ENCODE measurements around the gene SLC17A2.

SLC17A2 gene

DNA sequence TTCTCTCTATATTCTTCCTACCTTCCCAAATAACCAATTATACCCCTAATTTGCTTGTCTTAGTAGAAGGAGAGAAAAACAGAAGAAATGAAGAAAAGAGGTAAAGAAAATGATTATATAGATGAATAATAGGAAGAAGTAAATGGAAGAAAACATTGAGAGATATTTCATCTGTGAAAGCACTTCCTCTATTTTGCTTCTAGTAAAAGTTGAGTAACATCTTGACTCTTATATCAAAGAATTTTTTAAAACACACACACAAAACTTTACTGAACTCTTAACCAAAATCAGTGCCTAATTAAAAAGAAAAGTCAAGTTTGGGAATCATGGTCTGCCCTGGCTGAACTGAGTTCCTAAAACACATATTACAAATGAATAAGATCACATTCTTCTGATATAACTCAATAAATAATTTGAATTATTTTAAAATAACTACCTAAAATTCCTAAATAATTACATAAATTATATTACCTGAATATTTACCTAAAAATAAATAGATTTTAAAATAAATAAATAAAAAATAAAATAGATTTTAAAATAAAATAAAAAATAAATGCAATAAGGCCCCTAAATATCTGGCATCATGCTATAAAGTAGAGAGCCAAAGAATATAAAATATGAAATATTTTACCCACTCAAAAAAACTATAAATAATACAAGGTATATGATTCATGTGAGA lies 8.8 kb downstream of the SLC17A2 start:
- no peak overlapping the region for H3K4me3 ChIP-seq
- DNase-seq (ENCODE audit: low spot score in 2 of 2), result no peak
- H3K36me3 ChIP-seq (replicated peaks), result no peaks in the 10 kb centered on the region
- H3K9me3 ChIP-seq, result no peaks in the 10 kb centered on the region
- no peaks in the 10 kb centered on the region for H3K27me3 ChIP-seq (ENCODE audit: low read depth)
- in situ Hi-C loops (cut with MboI; ENCODE audit: low sequenced_read_pairs), result no loop called here
- H3K4me1 ChIP-seq, result no peaks in the 10 kb centered on the region

- DNase-seq (ENCODE audit: low spot score in 2 of 2), result no peak
- in situ Hi-C loops (cut with MboI; ENCODE audit: low sequenced_read_pairs), result no loop called here
- no peaks in the 10 kb centered on the region for H3K36me3 ChIP-seq (replicated peaks)
- no peaks in the 10 kb centered on the region for H3K4me1 ChIP-seq
- no peak overlapping the region for H3K4me3 ChIP-seq
- no peaks in the 10 kb centered on the region for H3K27me3 ChIP-seq (ENCODE audit: low read depth)
- no peaks in the 10 kb centered on the region for H3K9me3 ChIP-seq
Measured at GRCh38 chr6:25919657-25920056, 10.8 kb downstream of the SLC17A2 start.

GRCh38 chr6:25918083-25918683 lies 12.3 kb downstream of the SLC17A2 start:
- Histone ChIP-seq H3K4me3 (no peak overlapping the region), H3K4me1 (no peaks in the 10 kb centered on the region), H3K27me3 (ENCODE audit: low read depth) (no peaks in the 10 kb centered on the region), H3K36me3 (replicated peaks) (no peaks in the 10 kb centered on the region), H3K9me3 (no peaks in the 10 kb centered on the region)
- no peak for DNase-seq (ENCODE audit: low spot score in 2 of 2)
- in situ Hi-C loops (cut with MboI; ENCODE audit: low sequenced_read_pairs), result no loop called here

GRCh38 chr6:25916789-25917490 lies 13.6 kb downstream of the SLC17A2 start:
- H3K27me3 ChIP-seq (ENCODE audit: low read depth), result no peaks in the 10 kb centered on the region
- H3K4me3 ChIP-seq, result no peak overlapping the region
- H3K36me3 ChIP-seq (replicated peaks), result no peaks in the 10 kb centered on the region
- H3K4me1 ChIP-seq, result no peaks in the 10 kb centered on the region
- in situ Hi-C loops (cut with MboI; ENCODE audit: low sequenced_read_pairs), result no loop called here
- H3K9me3 ChIP-seq, result no peaks in the 10 kb centered on the region
- DNase-seq (ENCODE audit: low spot score in 2 of 2), result no peak

- DNase-seq (ENCODE audit: low spot score in 2 of 2), result no peak
- in situ Hi-C loops (cut with MboI; ENCODE audit: low sequenced_read_pairs), result no loop called here
- Histone ChIP-seq H3K9me3 (no peaks in the 10 kb centered on the region), H3K36me3 (replicated peaks) (no peaks in the 10 kb centered on the region), H3K27me3 (ENCODE audit: low read depth) (no peaks in the 10 kb centered on the region), H3K4me1 (no peaks in the 10 kb centered on the region), H3K4me3 (no peak overlapping the region)
Measured at GRCh38 chr6:25916330-25916729, 14.2 kb downstream of the SLC17A2 start.

GRCh38 chr6:25913741-25914140 lies 16.8 kb downstream of the SLC17A2 start:
- in situ Hi-C loops (cut with MboI; ENCODE audit: low sequenced_read_pairs), result no loop called here
- Histone ChIP-seq H3K9me3 (no peaks in the 10 kb centered on the region), H3K36me3 (replicated peaks) (no peaks in the 10 kb centered on the region), H3K27me3 (ENCODE audit: low read depth) (no peaks in the 10 kb centered on the region), H3K4me1 (no peaks in the 10 kb centered on the region), H3K4me3 (no peak overlapping the region)
- DNase-seq (ENCODE audit: low spot score in 2 of 2), result no peak

- Histone ChIP-seq H3K9me3 (no peaks in the 10 kb centered on the region), H3K4me3 (no peak overlapping the region), H3K27me3 (ENCODE audit: low read depth) (no peaks in the 10 kb centered on the region), H3K36me3 (replicated peaks) (no peaks in the 10 kb centered on the region), H3K4me1 (no peaks in the 10 kb centered on the region)
- DNase-seq (ENCODE audit: low spot score in 2 of 2), result no peak
- in situ Hi-C loops (cut with MboI; ENCODE audit: low sequenced_read_pairs), result no loop called here
Measured at GRCh38 chr6:25911351-25911750, 19.1 kb downstream of the SLC17A2 start.

DNA sequence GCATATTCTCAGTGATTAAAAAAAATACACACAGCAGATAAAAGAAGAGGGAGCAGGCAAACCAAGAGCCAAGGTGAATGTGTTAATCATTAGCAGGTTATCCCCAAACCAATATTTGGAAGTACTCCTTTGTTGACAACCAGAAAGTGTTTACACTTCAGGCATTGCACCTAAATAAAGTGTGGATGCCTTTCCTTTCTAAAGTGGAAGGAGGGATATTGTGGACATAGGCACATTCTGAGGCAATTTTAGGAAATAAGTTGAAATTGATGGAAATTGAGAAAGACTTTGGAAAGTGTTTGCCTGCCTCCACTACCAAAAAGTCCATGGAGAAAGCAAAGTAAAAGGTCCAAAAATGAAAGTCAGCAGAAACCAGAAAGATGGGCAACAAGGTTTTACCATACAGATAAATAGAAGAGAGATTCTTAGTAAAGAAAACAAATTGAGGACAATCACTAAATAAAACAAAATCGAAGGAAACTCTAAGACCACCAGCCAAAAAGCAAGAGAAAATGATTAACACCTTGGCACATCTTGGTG lies 22.9 kb downstream of the SLC17A2 start:
- Histone ChIP-seq H3K27me3 (ENCODE audit: low read depth) (no peaks in the 10 kb centered on the region), H3K4me3 (no peak overlapping the region), H3K9me3 (no peaks in the 10 kb centered on the region), H3K4me1 (no peaks in the 10 kb centered on the region), H3K36me3 (replicated peaks) (no peaks in the 10 kb centered on the region)
- no peak for DNase-seq (ENCODE audit: low spot score in 2 of 2)
- in situ Hi-C loops (cut with MboI; ENCODE audit: low sequenced_read_pairs), result no loop called here

DNA sequence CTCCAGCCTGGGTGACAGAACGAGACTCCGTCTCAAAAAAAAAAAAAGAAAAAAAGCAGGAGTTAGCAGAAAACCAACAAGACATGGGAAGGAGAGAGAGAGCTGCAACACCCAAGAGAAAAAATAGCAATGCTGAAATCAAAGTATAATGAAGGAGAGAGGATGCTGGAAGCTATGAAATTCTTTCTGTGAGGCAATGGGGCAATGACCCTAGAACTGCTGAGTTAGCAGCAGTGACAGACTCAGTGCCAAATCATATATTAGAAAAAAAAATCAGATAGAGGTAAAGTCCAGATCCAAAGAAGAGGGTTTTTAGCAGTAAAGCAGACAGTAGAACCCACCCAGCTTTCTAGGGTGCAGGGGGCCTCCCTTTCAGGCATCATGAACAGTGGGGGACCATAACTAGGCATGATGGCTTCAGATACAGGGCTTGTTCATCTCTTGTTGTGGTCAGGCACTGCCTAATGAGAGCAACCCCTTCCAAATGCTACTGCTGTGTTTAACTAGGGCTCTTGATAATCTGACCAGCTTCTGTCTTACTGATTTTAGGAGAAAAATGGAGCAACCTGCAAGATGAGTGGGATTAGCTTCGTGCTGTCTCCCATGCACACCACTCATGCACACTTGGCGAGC lies 26.9 kb downstream of the SLC17A2 start:
- Histone ChIP-seq H3K4me1 (0 out of 2 replicates have a peak, but pooled peaks cover 4% of the 10 kb centered on the region), H3K9me3 (no peaks in the 10 kb centered on the region), H3K36me3 (replicated peaks) (no peaks in the 10 kb centered on the region), H3K4me3 (no peak overlapping the region), H3K27me3 (ENCODE audit: low read depth) (no peaks in the 10 kb centered on the region)
- no peak for DNase-seq (ENCODE audit: low spot score in 2 of 2)
- in situ Hi-C loops (cut with MboI; ENCODE audit: low sequenced_read_pairs), result no loop called here

GRCh38 chr6:25902071-25902470 lies 28.4 kb downstream of the SLC17A2 start:
- no peak for DNase-seq (ENCODE audit: low spot score in 2 of 2)
- in situ Hi-C loops (cut with MboI; ENCODE audit: low sequenced_read_pairs), result no loop called here
- H3K36me3 ChIP-seq (replicated peaks), result no peaks in the 10 kb centered on the region
- no peaks in the 10 kb centered on the region for H3K27me3 ChIP-seq (ENCODE audit: low read depth)
- no peak overlapping the region for H3K4me3 ChIP-seq
- H3K4me1 ChIP-seq, result 0 out of 2 replicates have a peak, but pooled peaks cover 4% of the 10 kb centered on the region
- no peaks in the 10 kb centered on the region for H3K9me3 ChIP-seq

DNA sequence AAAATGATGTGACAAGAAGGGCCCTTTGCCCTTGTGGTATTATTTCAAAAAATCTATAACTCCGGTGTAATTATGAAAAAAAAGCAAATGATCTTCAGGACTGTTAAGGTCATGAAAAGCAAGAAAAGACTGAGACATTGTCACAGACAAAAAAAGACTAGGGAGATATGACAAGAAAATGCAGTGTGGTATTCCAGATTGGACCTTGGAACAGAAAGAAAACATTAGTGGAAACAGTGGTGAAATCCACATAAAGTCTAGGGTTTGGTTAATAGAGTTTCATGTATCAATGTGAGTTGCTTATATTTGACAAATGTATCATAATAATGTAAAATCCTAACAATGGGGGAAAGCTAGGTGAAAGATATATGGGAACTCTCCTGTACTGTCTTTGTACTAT lies 29.6 kb downstream of the SLC17A2 start:
- no peak for DNase-seq (ENCODE audit: low spot score in 2 of 2)
- Histone ChIP-seq H3K9me3 (no peaks in the 10 kb centered on the region), H3K4me3 (no peak overlapping the region), H3K4me1 (0 out of 2 replicates have a peak, but pooled peaks cover 4% of the 10 kb centered on the region), H3K27me3 (ENCODE audit: low read depth) (no peaks in the 10 kb centered on the region), H3K36me3 (replicated peaks) (no peaks in the 10 kb centered on the region)
- in situ Hi-C loops (cut with MboI; ENCODE audit: low sequenced_read_pairs), result no loop called here

DNA sequence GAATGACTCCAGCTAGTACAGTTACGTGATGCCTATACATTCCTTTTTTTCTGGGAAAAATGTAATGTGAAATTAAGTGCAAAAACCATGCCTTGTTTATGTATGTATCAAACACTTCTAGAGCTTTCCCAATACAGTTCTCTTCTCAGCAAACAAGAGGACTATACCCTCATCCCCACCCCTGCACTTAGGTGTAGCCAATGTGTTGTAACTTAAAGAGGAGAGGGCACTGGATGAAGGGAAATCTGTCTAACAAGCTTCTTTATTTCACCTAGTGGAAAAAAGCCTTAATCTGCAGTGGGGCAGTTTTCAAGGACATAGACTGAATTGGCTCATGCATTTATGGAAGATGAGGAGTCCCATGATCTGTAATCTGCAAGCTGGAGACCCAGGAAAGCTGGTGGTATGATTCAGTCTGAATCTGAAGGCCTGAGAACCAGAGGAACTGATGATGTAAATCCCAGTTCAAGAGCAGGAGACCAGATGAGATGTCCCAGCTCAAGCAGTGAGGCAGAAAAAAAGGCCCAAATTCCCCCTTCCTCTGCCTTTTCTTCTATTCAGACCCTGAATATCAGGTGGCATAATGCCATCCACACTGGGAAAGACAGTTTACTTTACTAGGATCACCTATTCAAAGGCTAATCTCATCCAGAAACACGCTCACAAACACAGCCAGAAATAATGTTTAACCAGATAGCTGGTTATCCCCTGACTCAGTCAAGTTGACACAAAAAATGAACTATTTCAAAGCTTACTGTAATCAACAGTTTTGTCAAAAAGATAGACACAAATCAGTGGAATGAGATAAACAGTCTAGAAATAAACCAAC lies 30.7 kb downstream of the SLC17A2 start:
- Histone ChIP-seq H3K4me1 (0 out of 2 replicates have a peak, but pooled peaks cover 4% of the 10 kb centered on the region), H3K9me3 (no peaks in the 10 kb centered on the region), H3K27me3 (ENCODE audit: low read depth) (no peaks in the 10 kb centered on the region), H3K4me3 (no peak overlapping the region), H3K36me3 (replicated peaks) (no peaks in the 10 kb centered on the region)
- in situ Hi-C loops (cut with MboI; ENCODE audit: low sequenced_read_pairs), result no loop called here
- DNase-seq (ENCODE audit: low spot score in 2 of 2), result no peak

DNA sequence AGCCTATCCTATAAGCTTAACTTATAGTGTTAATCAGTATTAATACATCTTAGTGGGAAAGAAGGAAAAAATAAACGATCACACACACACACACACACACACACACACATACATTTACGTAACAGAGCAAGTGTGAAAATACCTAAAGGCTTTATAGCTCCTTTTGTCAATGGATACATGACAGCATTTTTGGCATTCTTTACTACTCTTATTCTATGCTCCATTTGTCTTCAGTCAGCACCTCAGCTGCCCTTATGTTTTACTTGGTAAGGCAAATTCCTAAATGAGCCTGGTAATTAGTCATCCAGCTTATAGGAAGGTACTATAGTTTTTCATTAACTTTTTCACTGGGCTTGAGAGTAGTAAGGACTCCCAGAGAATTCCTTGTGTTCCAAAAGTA lies 31.4 kb downstream of the SLC17A2 start:
- Histone ChIP-seq H3K4me1 (0 out of 2 replicates have a peak, but pooled peaks cover 4% of the 10 kb centered on the region), H3K9me3 (no peaks in the 10 kb centered on the region), H3K36me3 (replicated peaks) (no peaks in the 10 kb centered on the region), H3K27me3 (ENCODE audit: low read depth) (no peaks in the 10 kb centered on the region), H3K4me3 (no peak overlapping the region)
- in situ Hi-C loops (cut with MboI; ENCODE audit: low sequenced_read_pairs), result no loop called here
- peak in 1 of 2 experiments; percentile 35 for DNase-seq (ENCODE audit: low spot score in 2 of 2)
